Measurements from ENCODE around the gene PIM3.

Gene PIM3

GRCh38 chr22:49960159-49961004, at the start of gene PIM3:
TSS of gene PIM3 (plus strand) at chr22:49960772. CDS start at chr22:49960948, 176 bp downstream.
- DNase-seq (ENCODE audit: low read depth in 3 of 3) = peak; percentile 86 to 93 (median 90)

DNA sequence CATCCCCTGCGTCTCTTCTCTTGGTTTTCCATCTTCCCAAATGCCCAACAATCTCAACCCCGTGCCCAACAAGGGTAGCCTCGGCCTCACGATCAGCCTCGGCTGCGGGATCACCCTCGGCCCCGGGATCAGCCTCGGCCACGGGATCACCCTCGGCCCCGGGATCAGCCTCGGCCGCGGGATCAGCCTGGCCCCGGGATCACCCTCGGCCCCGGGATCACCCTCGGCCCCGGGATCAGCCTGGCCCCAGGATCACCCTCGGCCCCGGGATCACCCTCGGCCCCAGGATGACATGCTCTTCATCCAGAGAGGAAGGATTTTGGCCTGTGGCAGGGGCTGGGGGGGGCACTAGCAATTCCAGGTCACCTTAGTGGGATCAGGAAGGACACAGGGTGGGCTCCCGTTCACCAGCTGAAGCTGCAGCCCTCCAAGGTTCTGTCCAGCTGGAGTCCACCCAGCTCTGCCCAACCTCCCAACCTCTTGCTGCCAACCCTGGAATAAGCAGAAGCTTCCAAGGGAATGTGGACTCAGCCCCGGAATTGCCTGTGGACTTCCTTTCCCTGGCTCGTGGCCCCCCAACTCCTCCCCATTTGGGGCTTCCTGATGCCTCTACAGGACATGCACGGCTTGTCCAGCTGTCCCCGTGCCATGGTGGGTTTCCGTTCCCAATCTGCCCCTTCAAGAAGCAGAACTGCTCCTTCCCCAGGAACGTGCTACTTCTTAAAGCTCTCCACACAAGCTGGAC, 48.5 kb upstream of the PIM3 start:
- DNase-seq (ENCODE audit: low read depth in 3 of 3) = no peak

GRCh38 chr22:49913026-49913425, 47.5 kb upstream of the PIM3 start:
- DNase-seq (ENCODE audit: low read depth in 3 of 3) = no peak

DNA sequence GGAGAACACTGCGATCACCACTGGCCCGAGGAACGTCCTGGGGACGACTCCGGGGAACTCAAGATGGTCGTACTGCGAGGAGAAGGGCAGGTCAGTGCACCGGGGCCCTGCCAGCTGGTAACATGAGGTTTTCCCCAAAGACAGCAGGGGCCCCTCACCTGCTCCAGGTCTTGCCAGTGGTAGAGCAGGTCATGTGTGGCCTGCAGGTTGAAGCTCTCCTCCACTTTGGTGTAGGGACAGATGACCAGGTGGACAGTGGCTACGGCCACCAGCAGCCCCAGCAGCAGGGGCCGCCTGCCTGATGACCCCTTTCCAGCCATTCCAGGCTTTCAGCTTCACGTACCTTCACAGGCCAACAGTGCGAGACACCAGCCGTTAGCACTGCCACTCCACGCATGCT, 47.1 kb upstream of the PIM3 start:
- no peak for DNase-seq (ENCODE audit: low read depth in 3 of 3)

DNA sequence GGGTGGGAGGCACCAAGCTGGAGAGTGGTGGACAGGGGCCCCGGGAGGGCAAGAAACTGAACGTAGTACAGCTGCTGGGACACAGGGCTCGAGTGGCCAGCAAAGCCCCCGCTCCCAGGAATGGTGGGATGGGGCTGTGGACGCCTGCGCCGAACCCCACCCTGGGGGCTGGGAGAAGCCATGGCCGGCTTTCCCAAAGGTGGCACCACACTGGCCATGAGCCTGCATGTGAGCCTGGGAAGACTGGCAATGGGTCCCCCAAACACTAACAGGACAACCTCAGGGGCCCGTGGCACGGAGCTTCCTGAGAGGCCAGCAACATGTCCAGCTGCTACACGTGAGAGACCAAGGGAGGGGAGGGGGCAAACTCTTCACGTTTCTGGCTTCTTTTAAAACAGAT, 46.3 kb upstream of the PIM3 start:
- DNase-seq (ENCODE audit: low read depth in 3 of 3) = no peak

- DNase-seq (ENCODE audit: low read depth in 3 of 3) = no peak
Measured at GRCh38 chr22:49915610-49916009, 45.0 kb upstream of the PIM3 start.

GRCh38 chr22:49916831-49917230, 43.7 kb upstream of the PIM3 start:
- DNase-seq (ENCODE audit: low read depth in 3 of 3) = no peak

- DNase-seq (ENCODE audit: low read depth in 3 of 3) = peak; percentile 94 to 96 (median 95)
Measured at GRCh38 chr22:49917974-49918910, 42.3 kb upstream of the PIM3 start, which contains the start of the genes ALG12 and CRELD2. TSS of gene ALG12 (minus strand) at chr22:49918438. CDS start at chr22:49913765, 4,673 bp downstream. TSS of gene CRELD2 (plus strand) at chr22:49918634. CDS start at chr22:49918770, 136 bp downstream.

DNA sequence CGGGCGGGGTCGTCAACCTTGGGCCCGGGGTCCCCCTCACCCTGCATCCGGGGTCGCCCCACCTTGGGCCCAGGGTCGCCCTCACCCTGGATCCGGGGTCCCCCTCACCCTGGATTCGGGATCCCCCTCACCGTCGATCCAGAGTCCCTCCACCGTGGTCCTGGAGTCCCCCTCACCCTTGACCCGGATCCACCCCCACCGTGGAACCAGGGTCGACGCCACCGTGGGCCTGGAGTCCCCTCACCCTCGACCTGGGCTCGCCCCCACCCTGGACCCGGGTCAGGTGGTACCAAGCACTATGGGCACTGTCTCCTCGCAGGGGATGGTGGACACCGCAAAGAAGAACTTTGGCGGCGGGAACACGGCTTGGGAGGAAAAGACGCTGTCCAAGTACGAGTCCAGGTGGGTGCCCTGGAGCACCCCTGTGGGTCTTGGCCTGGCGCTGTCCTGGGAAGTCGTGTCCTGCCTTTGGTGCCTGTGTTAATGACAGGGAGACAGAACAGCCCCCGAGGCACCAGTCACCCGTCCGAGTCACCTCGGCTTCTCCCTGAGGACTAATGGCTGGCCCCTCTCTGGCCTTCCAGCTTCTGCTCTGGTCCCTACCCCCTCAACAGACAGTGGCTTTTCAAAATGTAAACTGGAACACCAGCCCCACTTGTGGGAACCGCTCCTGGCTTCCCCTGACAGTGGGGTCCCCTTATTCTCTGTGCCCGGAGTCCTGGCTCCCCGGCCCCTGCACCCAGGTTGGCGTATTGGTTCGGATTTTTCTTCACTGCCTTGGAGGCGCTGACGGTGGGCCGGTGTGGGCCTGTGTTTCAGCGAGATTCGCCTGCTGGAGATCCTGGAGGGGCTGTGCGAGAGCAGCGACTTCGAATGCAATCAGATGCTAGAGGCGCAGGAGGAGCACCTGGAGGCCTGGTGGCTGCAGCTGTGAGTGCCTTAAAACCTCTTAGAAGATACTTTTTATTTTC, 41.4 kb upstream of the PIM3 start:
- no peak for DNase-seq (ENCODE audit: low read depth in 3 of 3)

- no peak for DNase-seq (ENCODE audit: low read depth in 3 of 3)
Measured at GRCh38 chr22:49920859-49921258, 39.7 kb upstream of the PIM3 start.

GRCh38 chr22:49921508-49922278, 38.9 kb upstream of the PIM3 start:
- no peak for DNase-seq (ENCODE audit: low read depth in 3 of 3)

DNA sequence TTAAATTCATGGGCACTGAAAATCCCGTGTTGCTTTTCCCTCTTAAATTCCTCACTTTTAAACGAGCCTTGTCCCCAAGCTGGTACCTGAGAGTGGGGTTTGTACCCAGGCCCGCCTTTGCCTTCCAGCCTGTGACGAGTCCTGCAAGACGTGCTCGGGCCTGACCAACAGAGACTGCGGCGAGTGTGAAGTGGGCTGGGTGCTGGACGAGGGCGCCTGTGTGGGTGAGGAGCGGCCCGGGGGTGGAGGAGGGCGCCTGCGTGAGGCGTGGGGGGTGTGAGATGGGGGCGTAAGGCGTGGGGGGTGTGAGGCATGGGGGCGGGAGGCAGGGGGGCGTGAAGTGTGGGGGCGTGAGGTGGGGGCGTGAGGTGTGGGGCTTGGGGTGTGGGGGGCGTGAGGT, 38.1 kb upstream of the PIM3 start:
- DNase-seq (ENCODE audit: low read depth in 3 of 3) = no peak

GRCh38 chr22:49922926-49923325, 37.6 kb upstream of the PIM3 start:
- DNase-seq (ENCODE audit: low read depth in 3 of 3) = no peak

- DNase-seq (ENCODE audit: low read depth in 3 of 3) = no peak
Measured at GRCh38 chr22:49923445-49923844, 37.1 kb upstream of the PIM3 start.

GRCh38 chr22:49924113-49924833, 36.3 kb upstream of the PIM3 start:
- no peak for DNase-seq (ENCODE audit: low read depth in 3 of 3)

- DNase-seq (ENCODE audit: low read depth in 3 of 3) = peak in 1 of 3 donors; percentile 46
Measured at GRCh38 chr22:49925525-49926128, 34.9 kb upstream of the PIM3 start.

DNA sequence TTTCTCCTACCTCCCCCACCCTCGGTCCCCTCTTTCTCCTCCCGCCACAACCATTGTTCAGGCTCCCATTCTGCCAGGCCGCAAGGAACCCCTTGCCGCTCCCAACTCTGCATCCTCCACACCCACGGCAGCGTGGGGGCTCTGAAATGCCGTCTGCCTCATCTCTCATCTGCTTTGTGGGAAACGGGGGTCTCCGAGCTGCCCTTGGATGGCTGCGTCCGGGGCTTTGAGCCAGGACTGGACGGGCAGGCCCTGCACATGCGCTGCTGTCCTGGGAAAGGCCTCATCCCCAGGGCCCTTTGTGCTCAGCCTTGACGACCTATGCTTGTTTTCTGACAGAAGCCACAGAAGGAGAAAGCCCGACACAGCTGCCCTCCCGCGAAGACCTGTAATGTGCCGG, 33.7 kb upstream of the PIM3 start:
- no peak for DNase-seq (ENCODE audit: low read depth in 3 of 3)

- DNase-seq (ENCODE audit: low read depth in 3 of 3) = no peak
Measured at GRCh38 chr22:49927483-49928184, 32.9 kb upstream of the PIM3 start.
